DND-41 (cell line): ENCODE measurements around the gene CCDC150.

Experiments
- ATAC-seq: fragments of 200-7000 bp; cut with Tn5 transposase; 3 replicates; pipeline ENCODE4 v1.9.1; 2021; ENCODE audit warnings: low read depth; ENCODE audit not compliant: insufficient read depth
- DNase-seq: peaks from one replicate; pipeline ENCODE4 v3.0.0-alpha.2; 2020
- H2AFZ ChIP-seq: 2 replicates; pipeline ENCODE4 v1.6.0; 2012; ENCODE audit warnings: low read depth, low read length
- H3K27ac ChIP-seq: 2 replicates; pipeline ENCODE4 v1.5.1; 2012; ENCODE audit warnings: low read length, inconsistent platforms
- H3K27me3 ChIP-seq: fragments of 200-600 bp; sonication (generic); 2 replicates; pipeline ENCODE4 v1.6.0; 2012; ENCODE audit warnings: low read length, mild to moderate bottlenecking, inconsistent platforms; ENCODE audit not compliant: insufficient read depth, poor library complexity
- H3K36me3 ChIP-seq: 2 replicates; pipeline ENCODE4 v1.5.1; 2012; ENCODE audit warnings: low read length, inconsistent platforms; ENCODE audit not compliant: insufficient read depth
- H3K4me1 ChIP-seq: 2 replicates; pipeline ENCODE4 v1.5.1; 2012; ENCODE audit warnings: mild to moderate bottlenecking, low read length; ENCODE audit not compliant: insufficient read depth
- H3K4me2 ChIP-seq: 2 replicates; pipeline ENCODE4 v1.6.0; 2012; ENCODE audit warnings: mild to moderate bottlenecking, moderate library complexity, low read length, inconsistent platforms; ENCODE audit not compliant: insufficient read depth
- H3K4me3 ChIP-seq, 2 experiments: fragments of 200-600 bp in 1 of 2; shearing (Covaris generic) in 1 of 2; 2 replicates each; pipeline ENCODE4 v1.5.1; 2012 to 2016; ENCODE audit warnings: inconsistent platforms in 2 of 2, low read length in 2 of 2, mild to moderate bottlenecking in 2 of 2, low read depth in 1 of 2, moderate library complexity in 1 of 2
- H3K79me2 ChIP-seq: 2 replicates; pipeline ENCODE4 v1.6.0; 2012; ENCODE audit warnings: low read length, inconsistent platforms; ENCODE audit not compliant: insufficient read depth
- H3K9ac ChIP-seq: 2 replicates; pipeline ENCODE4 v1.6.0; 2012; ENCODE audit warnings: low read depth, mild to moderate bottlenecking, inconsistent platforms, low read length, moderate library complexity
- H3K9me3 ChIP-seq: 2 replicates; pipeline ENCODE4 v1.5.1; 2012; ENCODE audit warnings: low read length, moderate library complexity, mild to moderate bottlenecking, inconsistent platforms; ENCODE audit not compliant: insufficient read depth, severe bottlenecking
- H4K20me1 ChIP-seq: 2 replicates; pipeline ENCODE4 v1.6.0; 2012; ENCODE audit warnings: low read length; ENCODE audit not compliant: insufficient read depth
- CTCF ChIP-seq: IDR thresholded peaks from 2 replicates; pipeline ENCODE4 v1.5.1; 2012; ENCODE audit warnings: borderline replicate concordance, low read length, moderate library complexity, mild to moderate bottlenecking; ENCODE audit not compliant: poor library complexity, severe bottlenecking; ENCODE audit errors: extremely low read depth
- EZH2 ChIP-seq: IDR thresholded peaks from 3 replicates; pipeline ENCODE4 v1.6.1; 2012; ENCODE audit warnings: borderline replicate concordance, low read depth, mild to moderate bottlenecking, moderate library complexity, low read length, inconsistent platforms; ENCODE audit not compliant: severe bottlenecking

CCDC150 gene

GRCh38 chr2:196660244-196660643 lies 20.7 kb downstream of the CCDC150 start:
- no peaks in the 10 kb centered on the region for H4K20me1 ChIP-seq
- no peak for DNase-seq

GRCh38 chr2:196670342-196670741 lies 30.8 kb downstream of the CCDC150 start:
- no peaks in the 10 kb centered on the region for H3K27me3 ChIP-seq
- no peak overlapping the region for H3K4me3 ChIP-seq
- no peak for ATAC-seq
- H3K4me1 ChIP-seq: no peaks in the 10 kb centered on the region
- H4K20me1 ChIP-seq: no peaks in the 10 kb centered on the region
- H3K36me3 ChIP-seq: peaks cover 9% of the 10 kb centered on the region; the same call in 1 of the 2 replicates
- no peak for DNase-seq
- H3K79me2 ChIP-seq: no peaks in the 10 kb centered on the region
- no peak overlapping the region for H3K4me2 ChIP-seq
- H3K9me3 ChIP-seq: no peaks in the 10 kb centered on the region
- TF ChIP-seq CTCF (no peak), EZH2 (no peak)
- no peak overlapping the region for H2AFZ ChIP-seq
- no peak overlapping the region for H3K9ac ChIP-seq
- H3K27ac ChIP-seq: no peak overlapping the region

More at GRCh38 chr2:196660244-196660643, 20.7 kb downstream of the CCDC150 start:
- Histone ChIP-seq H3K36me3 (peaks cover 39% of the 10 kb centered on the region), H3K27me3 (no peaks in the 10 kb centered on the region), H3K4me2 (no peak overlapping the region), H2AFZ (no peak overlapping the region), H3K4me1 (no peaks in the 10 kb centered on the region), H3K9me3 (no peaks in the 10 kb centered on the region), H3K27ac (no peak overlapping the region), H3K79me2 (peaks cover 9% of the 10 kb centered on the region; the same call in 1 of the 2 replicates), H3K4me3 (no peak overlapping the region), H3K9ac (no peak overlapping the region)
- TF ChIP-seq EZH2: no peak
- TF ChIP-seq CTCF: no peak
- ATAC-seq: no peak

DNA sequence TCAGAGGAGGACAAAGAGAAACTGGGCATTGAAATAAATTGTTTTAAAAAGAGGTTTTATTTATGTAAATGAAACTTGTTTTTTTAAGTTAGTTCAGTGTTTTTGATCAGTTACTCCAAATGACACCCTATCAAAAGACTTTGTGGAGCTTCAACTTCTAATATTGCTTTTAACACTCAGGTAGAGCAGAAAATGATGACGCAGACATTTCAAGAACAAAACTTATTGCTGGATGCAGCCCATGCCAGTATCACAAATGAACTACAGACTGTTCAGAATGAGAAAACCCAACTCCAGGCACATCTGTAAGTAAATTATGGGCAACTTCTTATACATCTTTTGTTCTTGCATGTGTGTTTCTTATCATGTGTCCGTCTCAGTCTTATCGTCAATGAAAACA lies 36.4 kb downstream of the CCDC150 start:
- Histone ChIP-seq H2AFZ (no peak overlapping the region), H3K9ac (no peak overlapping the region), H3K36me3 (peaks cover 38% of the 10 kb centered on the region), H3K9me3 (no peaks in the 10 kb centered on the region), H3K4me3 (no peak overlapping the region), H3K4me2 (no peak overlapping the region), H3K27me3 (no peaks in the 10 kb centered on the region), H4K20me1 (no peaks in the 10 kb centered on the region), H3K27ac (no peak overlapping the region), H3K79me2 (no peaks in the 10 kb centered on the region), H3K4me1 (no peaks in the 10 kb centered on the region)
- no peak for TF ChIP-seq EZH2
- no peak for TF ChIP-seq CTCF
- no peak for ATAC-seq
- DNase-seq: no peak

GRCh38 chr2:196677404-196677803 lies 37.9 kb downstream of the CCDC150 start:
- Histone ChIP-seq H3K9me3 (no peaks in the 10 kb centered on the region), H3K79me2 (no peaks in the 10 kb centered on the region), H3K27me3 (no peaks in the 10 kb centered on the region), H3K27ac (no peak overlapping the region), H3K4me1 (no peaks in the 10 kb centered on the region), H3K36me3 (peaks cover 44% of the 10 kb centered on the region), H3K4me2 (no peak overlapping the region), H4K20me1 (no peaks in the 10 kb centered on the region), H3K9ac (no peak overlapping the region), H3K4me3 (no peak overlapping the region), H2AFZ (no peak overlapping the region)
- DNase-seq: no peak
- ATAC-seq: no peak
- TF ChIP-seq EZH2 (no peak), CTCF (no peak)
